Activated naive CD8-positive, alpha-beta T cell treated with anti-CD3 and anti-CD28 coated beads for 36 hours (primary cell): ENCODE results near the gene IGSF1. TPM values are rescaled to one million over a fixed set of nuclear protein-coding genes. Genes with fewer than 3 reads are reported as not detected.

Source experiments
- DNase-seq: peaks from one replicate; pipeline ENCODE4 v3.0.0; 2021
- H3K27ac Mint-ChIP-seq: one replicate; pipeline ENCODE4 v1.8.0; 2022; ENCODE audit warnings: mild to moderate bottlenecking, moderate library complexity, mixed read lengths
- H3K27me3 Mint-ChIP-seq: one replicate; pipeline ENCODE4 v1.8.0; 2022; ENCODE audit warnings: mild to moderate bottlenecking, mixed read lengths
- H3K36me3 Mint-ChIP-seq: one replicate; pipeline ENCODE4 v1.8.0; 2021; ENCODE audit warnings: mild to moderate bottlenecking, mixed read lengths
- H3K4me1 Mint-ChIP-seq: one replicate; pipeline ENCODE4 v1.8.0; 2021; ENCODE audit warnings: mixed read lengths
- H3K4me3 Mint-ChIP-seq: one replicate; pipeline ENCODE4 v1.8.0; 2022; ENCODE audit warnings: mild to moderate bottlenecking, moderate library complexity, mixed read lengths
- H3K9me3 Mint-ChIP-seq: one replicate; pipeline ENCODE4 v1.8.0; 2022; ENCODE audit warnings: mixed read lengths
- total RNA-seq, 2 experiments: library from RNA; stranded (reverse); gene quantifications; one replicate each; pipeline ENCODE4 v1.2.3, GENCODE V29; 2021

IGSF1 gene
- not detected for total RNA-seq

GRCh38 chrX:131288738-131289511 lies at the start of gene IGSF1:
Gene IGSF1 (minus strand): TSS chrX:131289306. CDS start chrX:131286674, 2,632 bp downstream.
- Mint-ChIP-seq H3K4me1 (no peaks in the 10 kb centered on the region), H3K27me3 (peaks cover 25% of the 10 kb centered on the region), H3K27ac (no peak within 1 kb of the TSS), H3K36me3 (no peaks in the 10 kb centered on the region), H3K9me3 (no peaks in the 10 kb centered on the region), H3K4me3 (peak within 1 kb of the TSS; percentile 56)
- peak; percentile 0 for DNase-seq

- peaks cover 2% of the 10 kb centered on the region for H3K9me3 Mint-ChIP-seq
- no peak overlapping the region for H3K4me3 Mint-ChIP-seq
- H3K27me3 Mint-ChIP-seq = peaks cover 7% of the 10 kb centered on the region
- no peak for DNase-seq
- no peaks in the 10 kb centered on the region for H3K4me1 Mint-ChIP-seq
- H3K36me3 Mint-ChIP-seq = no peaks in the 10 kb centered on the region
- H3K27ac Mint-ChIP-seq = no peak overlapping the region
These were observed 43.2 kb upstream of the IGSF1 start for GRCh38 chrX:131332331-131332730.

- DNase-seq = no peak
- Mint-ChIP-seq H3K4me1 (no peaks in the 10 kb centered on the region), H3K4me3 (no peak overlapping the region), H3K27me3 (peaks cover 5% of the 10 kb centered on the region), H3K27ac (no peak overlapping the region), H3K36me3 (no peaks in the 10 kb centered on the region), H3K9me3 (peaks cover 5% of the 10 kb centered on the region)
These were observed 42.0 kb upstream of the IGSF1 start for GRCh38 chrX:131331152-131331551.

GRCh38 chrX:131330735-131331134 lies 41.6 kb upstream of the IGSF1 start:
- Mint-ChIP-seq H3K27me3 (peaks cover 4% of the 10 kb centered on the region), H3K9me3 (peaks cover 5% of the 10 kb centered on the region), H3K4me1 (no peaks in the 10 kb centered on the region), H3K4me3 (no peak overlapping the region), H3K36me3 (no peaks in the 10 kb centered on the region), H3K27ac (no peak overlapping the region)
- no peak for DNase-seq

- Mint-ChIP-seq H3K36me3 (no peaks in the 10 kb centered on the region), H3K27me3 (peaks cover 4% of the 10 kb centered on the region), H3K4me1 (no peaks in the 10 kb centered on the region), H3K27ac (no peak overlapping the region), H3K4me3 (no peak overlapping the region), H3K9me3 (peaks cover 3% of the 10 kb centered on the region)
- no peak for DNase-seq
These were observed 33.5 kb upstream of the IGSF1 start for GRCh38 chrX:131322651-131323050.

- H3K27me3 Mint-ChIP-seq = no peaks in the 10 kb centered on the region
- H3K4me3 Mint-ChIP-seq = no peak overlapping the region
- no peaks in the 10 kb centered on the region for H3K4me1 Mint-ChIP-seq
- H3K9me3 Mint-ChIP-seq = no peaks in the 10 kb centered on the region
- no peak for DNase-seq
- H3K27ac Mint-ChIP-seq = no peak overlapping the region
- no peaks in the 10 kb centered on the region for H3K36me3 Mint-ChIP-seq
These were observed 28.2 kb upstream of the IGSF1 start for GRCh38 chrX:131317326-131317725.

- Mint-ChIP-seq H3K27ac (no peak overlapping the region), H3K27me3 (no peaks in the 10 kb centered on the region), H3K4me3 (no peak overlapping the region), H3K9me3 (no peaks in the 10 kb centered on the region), H3K36me3 (no peaks in the 10 kb centered on the region), H3K4me1 (no peaks in the 10 kb centered on the region)
- DNase-seq = no peak
These were observed 27.2 kb upstream of the IGSF1 start for GRCh38 chrX:131316260-131316659.

GRCh38 chrX:131308980-131309379 lies 19.9 kb upstream of the IGSF1 start:
- H3K27me3 Mint-ChIP-seq = no peaks in the 10 kb centered on the region
- H3K36me3 Mint-ChIP-seq = no peaks in the 10 kb centered on the region
- H3K4me3 Mint-ChIP-seq = no peak overlapping the region
- no peaks in the 10 kb centered on the region for H3K4me1 Mint-ChIP-seq
- no peak overlapping the region for H3K27ac Mint-ChIP-seq
- no peaks in the 10 kb centered on the region for H3K9me3 Mint-ChIP-seq
- no peak for DNase-seq

GRCh38 chrX:131306601-131307000 lies 17.5 kb upstream of the IGSF1 start:
- no peaks in the 10 kb centered on the region for H3K9me3 Mint-ChIP-seq
- no peak for DNase-seq
- no peaks in the 10 kb centered on the region for H3K36me3 Mint-ChIP-seq
- H3K27ac Mint-ChIP-seq = no peak overlapping the region
- H3K4me1 Mint-ChIP-seq = no peaks in the 10 kb centered on the region
- H3K27me3 Mint-ChIP-seq = no peaks in the 10 kb centered on the region
- no peak overlapping the region for H3K4me3 Mint-ChIP-seq

GRCh38 chrX:131305926-131306325 lies 16.8 kb upstream of the IGSF1 start:
- H3K27ac Mint-ChIP-seq = no peak overlapping the region
- no peaks in the 10 kb centered on the region for H3K27me3 Mint-ChIP-seq

GRCh38 chrX:131302701-131303100 lies 13.6 kb upstream of the IGSF1 start:
- Mint-ChIP-seq H3K27ac (no peak overlapping the region), H3K4me1 (no peaks in the 10 kb centered on the region), H3K27me3 (no peaks in the 10 kb centered on the region), H3K36me3 (no peaks in the 10 kb centered on the region), H3K4me3 (no peak overlapping the region), H3K9me3 (no peaks in the 10 kb centered on the region)
- no peak for DNase-seq

More at GRCh38 chrX:131305926-131306325, 16.8 kb upstream of the IGSF1 start:
- no peak overlapping the region for H3K4me3 Mint-ChIP-seq
- no peaks in the 10 kb centered on the region for H3K36me3 Mint-ChIP-seq
- no peak for DNase-seq
- no peaks in the 10 kb centered on the region for H3K4me1 Mint-ChIP-seq
- no peaks in the 10 kb centered on the region for H3K9me3 Mint-ChIP-seq

- H3K27ac Mint-ChIP-seq = no peak overlapping the region
- H3K9me3 Mint-ChIP-seq = no peaks in the 10 kb centered on the region
These were observed 12.0 kb upstream of the IGSF1 start for GRCh38 chrX:131301155-131301554.

GRCh38 chrX:131298846-131299245 lies 9.7 kb upstream of the IGSF1 start:
- DNase-seq = no peak
- no peak overlapping the region for H3K27ac Mint-ChIP-seq
- no peak overlapping the region for H3K4me3 Mint-ChIP-seq
- no peaks in the 10 kb centered on the region for H3K9me3 Mint-ChIP-seq
- H3K4me1 Mint-ChIP-seq = no peaks in the 10 kb centered on the region
- no peaks in the 10 kb centered on the region for H3K27me3 Mint-ChIP-seq
- no peaks in the 10 kb centered on the region for H3K36me3 Mint-ChIP-seq

More at GRCh38 chrX:131301155-131301554, 12.0 kb upstream of the IGSF1 start:
- Mint-ChIP-seq H3K4me1 (no peaks in the 10 kb centered on the region), H3K4me3 (no peak overlapping the region), H3K36me3 (no peaks in the 10 kb centered on the region), H3K27me3 (no peaks in the 10 kb centered on the region)
- DNase-seq = no peak

- Mint-ChIP-seq H3K4me1 (no peaks in the 10 kb centered on the region), H3K9me3 (no peaks in the 10 kb centered on the region), H3K27me3 (no peaks in the 10 kb centered on the region), H3K27ac (no peak overlapping the region), H3K36me3 (no peaks in the 10 kb centered on the region), H3K4me3 (no peak overlapping the region)
- DNase-seq = no peak
These were observed 8.9 kb upstream of the IGSF1 start for GRCh38 chrX:131298036-131298435.

- H3K9me3 Mint-ChIP-seq = no peaks in the 10 kb centered on the region
- no peaks in the 10 kb centered on the region for H3K36me3 Mint-ChIP-seq
- peaks cover 25% of the 10 kb centered on the region for H3K27me3 Mint-ChIP-seq
- no peaks in the 10 kb centered on the region for H3K4me1 Mint-ChIP-seq
- DNase-seq = no peak
- H3K4me3 Mint-ChIP-seq = no peak overlapping the region
- H3K27ac Mint-ChIP-seq = no peak overlapping the region
These were observed 421 bp upstream of the IGSF1 start for GRCh38 chrX:131289527-131289926.

- H3K4me1 Mint-ChIP-seq = no peaks in the 10 kb centered on the region
- no peaks in the 10 kb centered on the region for H3K9me3 Mint-ChIP-seq
- H3K4me3 Mint-ChIP-seq = no peak overlapping the region
- H3K36me3 Mint-ChIP-seq = no peaks in the 10 kb centered on the region
- H3K27me3 Mint-ChIP-seq = peaks cover 25% of the 10 kb centered on the region
- DNase-seq = no peak
- no peak overlapping the region for H3K27ac Mint-ChIP-seq
These were observed 918 bp downstream of the IGSF1 start for GRCh38 chrX:131288188-131288587.
